Measurements from ENCODE around the gene PAIP2B. TPM values are rescaled to one million over a fixed set of nuclear protein-coding genes. Genes with fewer than 3 reads are reported as not detected.
"Not testable (repeated sequence)": the region's sequence is repeated elsewhere in the genome, so short reads cannot be mapped to it uniquely, and the experiment has no call there.

PAIP2B gene
- total RNA-seq, 1 donor from 2014 or later: 0.74 TPM

DNA sequence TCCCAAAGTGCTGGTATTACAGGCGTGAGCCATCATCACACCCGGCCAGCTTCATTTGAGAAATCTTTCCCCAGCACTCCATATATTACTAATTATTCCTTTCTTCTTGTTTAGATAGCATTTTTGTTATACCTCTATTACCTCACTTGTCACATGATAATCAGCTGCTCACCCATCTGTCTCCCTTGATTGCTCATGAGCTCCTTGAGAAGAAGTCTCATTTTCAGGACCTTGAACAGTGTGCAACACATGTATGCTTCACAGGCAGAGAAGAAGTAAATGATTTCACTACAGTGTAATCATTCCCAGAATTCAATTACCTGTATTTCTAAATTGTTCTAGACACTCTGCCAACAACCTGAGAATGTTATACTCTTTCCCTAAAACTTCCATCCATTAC is 6.2 kb downstream of the PAIP2B start:
- intact Hi-C loops (cut with micrococcal nuclease): no loop called here

- intact Hi-C loops (cut with micrococcal nuclease): no loop called here
These were observed 10.4 kb downstream of the PAIP2B start for GRCh38 chr2:71216501-71216900.

DNA sequence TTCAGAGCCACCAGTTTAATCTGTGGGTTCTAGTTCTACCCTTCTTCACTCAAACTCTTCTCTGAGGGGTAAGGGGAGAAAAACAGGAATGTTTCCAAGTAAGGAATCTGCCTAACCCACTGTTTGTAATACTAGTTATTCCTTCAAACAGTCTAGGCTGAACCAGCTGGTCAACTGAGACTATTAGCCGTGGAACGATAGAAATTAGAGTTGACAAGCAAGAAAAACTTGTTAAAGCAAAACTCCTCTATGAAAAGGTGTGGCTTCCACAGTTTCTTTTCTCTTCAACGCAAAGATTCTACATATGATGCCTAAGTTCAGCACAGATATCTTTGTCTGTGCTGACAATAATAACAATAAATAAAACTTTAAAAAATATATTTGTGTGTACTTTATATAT is 11.5 kb downstream of the PAIP2B start:
- intact Hi-C loops (cut with micrococcal nuclease): no loop called here

DNA sequence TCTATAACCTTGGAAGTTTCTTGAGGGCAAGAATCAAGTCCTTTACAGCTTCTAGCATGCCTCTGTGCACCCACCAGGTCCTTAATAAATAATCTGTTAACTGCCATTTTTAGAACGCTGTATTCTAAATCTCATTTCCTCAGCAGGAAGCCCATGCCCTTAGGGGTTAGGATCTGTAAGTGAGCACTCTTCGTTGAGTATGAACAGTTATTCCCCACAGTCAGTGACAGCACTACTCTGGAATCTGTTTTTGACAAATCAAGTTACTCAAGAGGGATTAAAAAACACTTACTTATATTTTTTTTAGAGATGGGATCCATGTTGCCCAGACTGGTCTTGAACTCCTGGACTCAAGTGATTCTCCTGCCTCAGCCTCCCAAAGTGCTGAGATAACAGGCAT is 14.6 kb downstream of the PAIP2B start:
- intact Hi-C loops (cut with micrococcal nuclease): no loop called here

- intact Hi-C loops (cut with micrococcal nuclease): no loop called here
These were observed 16.6 kb downstream of the PAIP2B start for GRCh38 chr2:71210292-71210691.

GRCh38 chr2:71208756-71209155 is 18.1 kb downstream of the PAIP2B start:
- intact Hi-C loops (cut with micrococcal nuclease): no loop called here

DNA sequence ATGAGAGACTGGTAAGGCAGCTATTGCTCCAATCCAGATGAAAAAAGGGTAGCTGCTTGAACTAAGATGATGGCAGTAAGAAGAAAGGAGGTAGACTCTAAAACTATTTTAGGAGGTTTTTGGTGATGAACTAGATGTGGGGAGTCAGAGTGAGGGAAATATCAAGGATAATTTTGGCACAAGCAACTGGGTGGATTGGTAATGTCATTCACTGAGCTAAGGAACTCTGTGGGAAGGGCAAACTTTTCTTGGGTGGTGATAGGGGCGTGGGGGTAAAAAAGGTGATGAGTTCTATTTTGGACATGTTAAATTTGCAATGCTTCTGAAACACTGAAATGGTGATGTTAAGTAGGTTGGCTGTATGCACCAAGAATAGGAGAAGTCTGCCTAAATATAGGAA is 19.3 kb downstream of the PAIP2B start:
- intact Hi-C loops (cut with micrococcal nuclease): no loop called here

- intact Hi-C loops (cut with micrococcal nuclease): no loop called here
These were observed 20.6 kb downstream of the PAIP2B start for GRCh38 chr2:71206271-71206670.

DNA sequence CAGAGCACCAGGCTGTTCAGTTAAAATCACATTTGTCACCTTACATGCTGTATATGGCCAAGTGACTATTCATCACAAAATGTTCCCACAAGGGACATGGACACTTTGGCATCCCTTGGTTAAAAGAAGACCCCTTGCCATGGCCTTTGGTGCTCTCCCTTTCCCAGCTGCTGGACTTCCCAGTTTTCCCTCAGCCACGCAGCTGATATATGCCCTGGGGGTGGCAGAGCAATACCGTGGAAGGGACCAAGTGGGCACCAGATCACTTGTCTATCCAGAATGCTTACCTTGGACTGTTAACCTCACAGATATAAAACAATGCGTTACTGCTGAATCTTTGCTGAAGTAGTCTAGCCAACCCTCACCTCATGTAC is 35.3 kb downstream of the PAIP2B start:
- intact Hi-C loops (cut with micrococcal nuclease): no loop called here

DNA sequence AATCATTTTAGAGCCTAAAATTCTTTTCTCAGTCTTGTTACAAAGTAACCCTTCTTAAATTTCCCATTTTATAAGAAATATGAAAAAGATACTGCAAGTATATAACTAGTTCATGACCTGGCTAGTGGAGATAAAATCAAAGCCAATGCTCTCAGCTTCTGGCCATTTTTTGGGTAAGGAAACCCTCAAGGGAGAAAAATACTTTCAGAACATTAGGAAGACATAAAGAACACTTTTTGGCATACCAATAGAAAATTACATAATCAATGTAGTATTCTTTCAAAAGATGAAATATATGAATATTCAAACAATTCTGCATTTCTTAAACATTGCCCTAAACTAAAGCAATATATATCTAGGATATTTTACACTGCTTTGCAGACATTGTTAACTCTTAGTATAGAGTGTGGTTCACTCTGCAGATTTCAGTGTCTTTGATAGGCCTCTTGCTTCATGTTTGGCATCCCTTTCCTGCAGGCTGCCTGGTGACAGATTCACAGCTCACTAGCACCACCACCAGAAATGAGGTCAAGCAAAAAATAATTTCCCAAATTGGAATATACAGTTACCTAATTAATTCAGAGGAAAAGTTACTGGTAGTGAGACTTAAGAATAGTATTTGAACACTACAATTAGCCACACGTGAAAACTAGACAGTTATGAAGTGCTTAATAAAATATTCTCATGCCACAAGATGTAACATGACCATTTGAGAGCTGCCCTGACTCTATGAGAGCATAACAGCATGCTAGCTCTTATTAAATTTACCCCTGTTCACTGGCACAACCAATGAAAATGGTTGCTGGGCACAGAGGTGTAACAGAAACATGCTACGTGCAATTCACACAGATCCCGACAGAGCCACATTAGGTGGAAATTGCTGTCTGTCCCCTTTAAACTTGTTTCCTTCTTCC is 36.0 kb downstream of the PAIP2B start:
- intact Hi-C loops (cut with micrococcal nuclease): no loop called here

GRCh38 chr2:71187589-71187988 is 39.3 kb downstream of the PAIP2B start:
- intact Hi-C loops (cut with micrococcal nuclease): no loop called here

GRCh38 chr2:71186973-71187372 is 39.9 kb downstream of the PAIP2B start:
- intact Hi-C loops (cut with micrococcal nuclease): no loop called here

DNA sequence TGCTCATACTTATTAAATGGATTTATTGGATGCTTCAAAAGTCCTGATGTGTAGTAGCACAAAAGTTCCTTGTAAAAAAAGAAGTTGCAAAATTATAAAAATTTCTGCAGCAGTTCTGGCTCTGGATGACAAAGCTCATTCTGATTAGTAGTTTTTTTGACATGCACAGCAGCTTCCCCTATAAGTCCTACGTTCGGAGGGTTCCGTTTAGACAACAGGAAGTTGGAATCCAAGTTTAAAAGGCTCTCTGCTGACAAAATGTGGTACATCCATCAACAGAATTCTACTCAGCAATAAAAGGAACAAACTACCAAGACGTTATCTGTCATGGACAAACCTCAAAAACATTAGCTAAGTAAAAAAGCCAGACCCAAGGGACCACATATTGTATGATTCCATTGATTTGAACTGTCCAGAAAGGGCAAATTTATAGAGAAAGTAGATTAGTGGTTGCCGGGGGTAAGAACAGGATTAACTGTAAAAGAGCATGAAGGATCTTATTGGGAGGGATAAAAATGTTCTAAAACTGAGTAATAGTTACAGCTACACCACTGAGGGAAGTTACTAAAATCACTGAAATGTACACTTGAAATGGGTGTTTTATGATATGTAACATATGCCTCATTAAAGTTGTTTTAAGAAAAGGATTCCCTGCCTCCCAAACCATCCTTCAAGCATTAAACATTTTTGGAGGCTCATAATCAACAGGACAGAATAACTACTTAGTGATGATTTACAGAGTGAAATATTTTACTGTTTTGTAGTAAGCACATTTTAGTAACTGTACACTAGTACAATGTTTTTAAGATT is 43.4 kb downstream of the PAIP2B start:
- intact Hi-C loops (cut with micrococcal nuclease): not testable (repeated sequence)

- intact Hi-C loops (cut with micrococcal nuclease): no loop called here
These were observed 45.6 kb downstream of the PAIP2B start for GRCh38 chr2:71181316-71181715.

- intact Hi-C loops (cut with micrococcal nuclease): not testable (repeated sequence)
These were observed 48.1 kb downstream of the PAIP2B start for GRCh38 chr2:71178836-71179235.

- intact Hi-C loops (cut with micrococcal nuclease): no loop called here
These were observed 52.7 kb downstream of the PAIP2B start for GRCh38 chr2:71174207-71174606.

DNA sequence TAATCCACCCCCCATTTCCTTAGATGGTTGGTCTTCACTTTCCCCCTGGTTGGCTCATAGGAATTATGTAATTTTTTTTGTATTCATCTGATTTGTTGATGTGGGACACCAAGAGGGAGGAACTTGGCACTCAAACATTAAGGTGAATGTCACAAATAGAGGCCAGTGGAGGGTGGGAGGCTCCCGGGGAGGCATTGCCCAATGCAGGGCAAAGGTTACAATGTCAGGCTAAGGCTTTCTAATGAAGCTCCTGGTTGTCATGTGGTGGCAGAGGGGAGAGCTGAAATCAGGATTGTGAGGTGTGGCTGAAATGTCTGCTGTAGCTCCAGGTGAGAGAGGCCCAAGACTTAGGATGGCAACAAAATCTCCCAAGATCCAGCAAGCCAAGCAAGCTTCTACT is 53.8 kb downstream of the PAIP2B start:
- intact Hi-C loops (cut with micrococcal nuclease): no loop called here

GRCh38 chr2:71166812-71167211 is 60.1 kb downstream of the PAIP2B start:
- intact Hi-C loops (cut with micrococcal nuclease): no loop called here

GRCh38 chr2:71157124-71157793 is 69.6 kb downstream of the PAIP2B start:
- intact Hi-C loops (cut with micrococcal nuclease): loop anchor here (1.0 to 10.0 kb wide), 2 partner anchors 138 to 353 kb away; no protein-coding TSS in a partner anchor

- intact Hi-C loops (cut with micrococcal nuclease): loop anchor here (10.0 kb wide), 1 partner anchor 138 kb away; no protein-coding TSS in a partner anchor
These were observed 70.3 kb downstream of the PAIP2B start for GRCh38 chr2:71156573-71156972.

GRCh38 chr2:71155846-71156245 is 71.1 kb downstream of the PAIP2B start:
- intact Hi-C loops (cut with micrococcal nuclease): loop anchor here (1.0 to 10.0 kb wide), 3 partner anchors 107 to 139 kb away; no protein-coding TSS in a partner anchor

GRCh38 chr2:71154798-71155197 is 72.1 kb downstream of the PAIP2B start:
- intact Hi-C loops (cut with micrococcal nuclease): loop anchor here (1.0 to 10.0 kb wide), 3 partner anchors 105 to 140 kb away; no protein-coding TSS in a partner anchor
